Measurements from ENCODE around the gene MIPEP.

- TF ChIP-seq POLR2AphosphoS5 (IDR thresholded peaks at IDR 0.05; ENCODE audit: low read depth, low read length) (no peak), POLR2A (IDR thresholded peaks at IDR 0.05; ENCODE audit: low read depth, low read length) (no peak), TAF1 (IDR thresholded peaks at IDR 0.05; ENCODE audit: borderline replicate concordance, low read depth, low read length) (no peak)
Observed at GRCh38 chr13:23760000-23760399, 129.2 kb downstream of the MIPEP start.

All from GM12892 (cell line).